Inferior parietal cortex (tissue), 1 donor: ENCODE results near the gene ILF3.
"Not testable (repeated sequence)": the region's sequence is repeated elsewhere in the genome, so short reads cannot be mapped to it uniquely, and the experiment has no call there.

Source experiments
- DNase-seq: peaks from one replicate; pipeline ENCODE4 v3.0.0-alpha.2; 2016; ENCODE audit errors: extremely low spot score

Gene ILF3

DNA sequence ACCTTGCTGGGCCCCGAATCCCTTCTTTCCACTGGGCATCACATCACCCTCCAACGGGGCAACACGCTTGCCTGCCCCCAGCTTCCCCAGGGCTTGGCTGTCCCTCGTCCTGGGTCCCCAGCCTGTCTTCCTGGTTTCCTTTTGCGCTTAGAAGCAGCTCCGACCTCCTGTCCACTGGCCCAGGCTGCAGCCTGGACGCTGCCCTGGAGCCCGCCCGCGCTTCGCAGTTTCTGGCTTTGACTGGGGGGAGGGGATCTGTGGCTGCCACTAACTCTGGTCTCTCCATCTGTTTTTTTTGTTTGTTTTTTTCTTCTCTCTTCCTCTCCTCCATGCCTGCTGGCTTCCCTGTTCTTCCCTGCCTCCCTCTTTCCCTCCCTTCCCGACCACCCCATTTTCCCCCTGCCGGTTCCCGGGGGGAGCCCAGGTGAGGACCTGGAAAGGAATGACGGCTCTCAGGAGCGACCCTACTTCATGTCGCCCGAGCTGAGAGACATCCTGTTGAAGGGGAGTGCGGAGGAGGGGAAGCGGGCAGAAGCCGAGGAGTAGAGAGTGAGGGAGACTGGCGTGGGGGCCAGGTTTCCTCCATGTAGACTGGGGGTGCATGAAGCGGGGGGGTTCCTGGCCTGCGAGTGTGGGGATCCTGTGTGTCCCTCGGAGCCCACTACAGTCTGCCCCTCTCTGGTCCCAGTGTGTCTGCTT is 11.5 kb upstream of the ILF3 start:
- DNase-seq, result no peak

DNA sequence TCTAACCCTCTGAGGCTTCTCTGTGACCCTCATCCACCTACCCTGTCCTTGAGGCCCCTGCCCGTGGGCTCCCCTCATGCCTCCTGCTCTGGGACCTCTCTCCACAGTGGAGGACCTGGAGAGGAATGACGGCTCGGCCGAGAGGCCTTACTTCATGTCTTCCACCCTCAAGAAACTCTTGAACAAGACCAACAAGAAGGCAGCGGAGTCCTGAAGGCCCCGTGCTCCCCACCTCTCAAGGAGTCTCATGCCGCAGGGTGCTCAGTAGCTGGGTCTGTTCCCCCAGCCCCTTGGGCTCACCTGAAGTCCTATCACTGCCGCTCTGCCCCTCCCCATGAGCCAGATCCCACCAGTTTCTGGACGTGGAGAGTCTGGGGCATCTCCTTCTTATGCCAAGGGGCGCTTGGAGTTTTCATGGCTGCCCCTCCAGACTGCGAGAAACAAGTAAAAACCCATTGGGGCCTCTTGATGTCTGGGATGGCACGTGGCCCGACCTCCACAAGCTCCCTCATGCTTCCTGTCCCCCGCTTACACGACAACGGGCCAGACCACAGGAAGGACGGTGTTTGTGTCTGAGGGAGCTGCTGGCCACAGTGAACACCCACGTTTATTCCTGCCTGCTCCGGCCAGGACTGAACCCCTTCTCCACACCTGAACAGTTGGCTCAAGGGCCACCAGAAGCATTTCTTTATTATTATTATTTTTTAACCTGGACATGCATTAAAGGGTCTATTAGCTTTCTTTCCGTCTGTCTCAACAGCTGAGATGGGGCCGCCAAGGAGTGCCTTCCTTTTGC is 10.8 kb upstream of the ILF3 start:
- DNase-seq, result no peak

DNA sequence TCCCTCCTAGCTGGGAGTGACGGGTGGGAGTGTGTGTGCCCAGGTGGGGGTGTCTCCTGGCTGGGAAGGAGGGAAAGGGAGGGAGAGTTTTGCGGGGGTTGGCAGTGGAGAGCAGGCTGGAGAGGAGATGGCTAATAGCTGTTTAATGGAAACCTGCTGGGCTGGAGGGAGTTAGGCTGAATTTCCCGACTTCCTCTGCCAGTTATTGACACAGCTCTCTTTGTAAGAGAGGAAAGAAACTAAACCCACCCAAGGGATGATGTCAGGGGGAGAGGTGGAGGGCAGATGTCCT is 10.2 kb upstream of the ILF3 start:
- DNase-seq, result no peak

DNA sequence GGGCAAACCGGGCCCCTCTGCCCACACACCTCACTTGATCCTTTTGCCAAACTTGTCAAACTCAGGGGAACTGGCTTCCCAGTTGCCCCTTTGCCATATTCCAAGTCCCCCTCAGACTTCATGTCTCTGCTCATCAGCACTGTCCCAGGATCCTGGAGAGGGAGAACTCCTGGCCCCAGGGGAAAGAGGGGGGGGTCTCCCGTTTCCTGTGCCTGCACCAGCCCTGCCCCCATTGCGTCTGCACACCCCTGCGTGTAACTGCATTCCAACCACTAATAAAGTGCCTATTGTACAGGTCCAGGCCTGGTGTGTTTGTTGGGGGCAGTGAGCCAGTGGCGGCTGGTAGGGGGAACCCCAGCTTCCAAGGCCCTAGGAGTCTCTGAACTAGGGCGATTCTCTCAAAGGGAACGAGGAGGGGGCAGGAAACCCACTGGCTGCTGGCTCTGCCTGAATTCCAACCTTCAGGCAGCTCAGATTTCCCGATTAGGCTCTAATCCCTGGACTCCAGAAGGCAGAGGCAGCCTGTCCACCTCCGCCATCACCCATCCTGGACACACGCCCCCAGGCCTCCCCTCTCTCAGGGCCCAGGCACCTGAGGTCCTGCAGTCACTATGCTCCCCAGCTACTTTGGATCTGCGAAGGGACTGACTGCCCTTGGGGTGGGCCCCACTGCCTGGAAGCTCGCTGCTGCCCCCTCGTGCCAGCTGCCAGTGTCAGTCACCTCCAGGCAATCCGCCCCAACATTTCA is 9.7 kb upstream of the ILF3 start:
- DNase-seq, result peak; percentile 81

DNA sequence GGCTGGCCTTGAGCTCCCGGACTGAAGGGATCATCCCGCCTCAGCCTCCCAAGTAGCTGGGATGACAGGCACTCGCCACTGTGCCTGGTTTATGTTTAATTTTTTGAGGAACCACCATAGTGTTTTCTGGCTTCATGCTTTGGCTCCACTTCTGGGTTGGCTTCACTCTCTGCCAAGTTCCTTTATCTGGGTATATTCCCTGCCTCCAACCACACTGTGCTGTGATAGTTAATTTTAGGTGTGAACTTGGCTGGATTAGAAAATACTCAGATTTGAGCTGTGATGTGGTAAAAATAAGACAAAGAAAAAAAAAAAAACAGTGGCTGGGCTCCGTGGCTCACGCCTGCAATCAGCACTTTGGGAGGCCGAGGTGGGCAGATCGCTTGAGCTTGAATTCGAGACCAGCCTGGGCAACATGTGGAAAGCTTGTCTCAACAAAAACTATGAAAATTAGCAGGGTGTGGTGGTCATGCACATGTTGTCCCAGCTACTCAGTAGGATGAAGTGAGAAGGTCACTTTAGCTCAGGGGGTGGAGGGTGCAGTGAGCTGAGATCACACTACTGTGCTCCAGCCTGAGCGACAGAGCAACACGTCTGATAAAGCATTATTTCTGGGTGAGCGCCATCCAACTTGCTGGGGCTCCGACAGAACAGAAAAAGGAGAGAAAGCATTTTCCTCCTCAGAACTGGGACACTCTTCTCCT is 7.5 kb upstream of the ILF3 start:
- peak; percentile 45 for DNase-seq

DNA sequence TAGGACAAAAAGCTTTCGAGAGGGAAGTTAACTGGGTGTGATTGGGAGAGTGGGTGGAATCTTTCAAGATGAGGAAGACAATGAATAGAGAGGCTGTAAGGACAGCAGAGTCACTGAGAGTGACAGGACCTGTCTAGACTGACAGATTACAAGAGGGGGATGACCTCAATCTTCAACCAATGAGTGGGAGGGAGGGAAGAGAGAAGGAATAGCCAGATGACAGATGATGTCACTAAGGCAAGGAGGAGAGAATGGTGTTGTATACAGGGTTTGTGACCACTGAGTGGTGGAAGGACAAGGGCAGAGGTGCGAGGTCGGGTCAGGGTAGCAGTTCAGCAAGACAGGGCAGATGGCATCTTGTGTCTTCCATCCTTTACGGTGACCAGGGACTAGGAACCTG is 5.8 kb upstream of the ILF3 start:
- no peak for DNase-seq

DNA sequence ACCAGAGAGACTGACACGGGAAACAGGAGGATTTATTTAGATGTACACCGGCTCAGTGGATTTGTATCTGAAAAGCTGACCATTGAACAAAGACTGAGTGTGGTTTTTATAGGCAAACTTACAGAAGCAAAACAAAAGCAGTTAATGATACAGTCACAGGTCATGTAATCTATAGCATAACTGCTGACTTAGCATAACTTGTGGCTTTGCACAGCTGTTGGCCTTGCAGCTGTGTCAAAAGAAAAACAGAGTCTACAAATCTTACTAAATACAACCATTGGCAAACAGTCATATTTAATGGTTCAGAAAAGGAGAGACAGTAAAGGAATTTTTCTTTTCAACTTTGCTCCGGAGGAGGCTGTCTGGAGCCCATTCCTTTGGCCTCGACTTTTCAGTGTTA is 2.3 kb upstream of the ILF3 start:
- no peak for DNase-seq

DNA sequence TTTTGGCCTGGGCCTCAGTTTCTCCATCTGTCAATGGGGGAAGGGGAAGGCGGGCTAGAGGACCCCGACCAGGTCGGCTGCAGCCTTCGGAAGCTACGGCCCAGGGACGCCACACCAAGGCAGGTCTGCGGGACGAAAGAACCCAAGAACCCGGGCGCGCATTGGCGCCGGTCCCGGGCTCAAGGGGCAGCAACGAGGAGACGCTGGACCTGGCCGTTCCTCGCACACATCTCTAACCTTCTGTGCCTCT is 739 bp upstream of the ILF3 start:
- DNase-seq, result no peak

DNA sequence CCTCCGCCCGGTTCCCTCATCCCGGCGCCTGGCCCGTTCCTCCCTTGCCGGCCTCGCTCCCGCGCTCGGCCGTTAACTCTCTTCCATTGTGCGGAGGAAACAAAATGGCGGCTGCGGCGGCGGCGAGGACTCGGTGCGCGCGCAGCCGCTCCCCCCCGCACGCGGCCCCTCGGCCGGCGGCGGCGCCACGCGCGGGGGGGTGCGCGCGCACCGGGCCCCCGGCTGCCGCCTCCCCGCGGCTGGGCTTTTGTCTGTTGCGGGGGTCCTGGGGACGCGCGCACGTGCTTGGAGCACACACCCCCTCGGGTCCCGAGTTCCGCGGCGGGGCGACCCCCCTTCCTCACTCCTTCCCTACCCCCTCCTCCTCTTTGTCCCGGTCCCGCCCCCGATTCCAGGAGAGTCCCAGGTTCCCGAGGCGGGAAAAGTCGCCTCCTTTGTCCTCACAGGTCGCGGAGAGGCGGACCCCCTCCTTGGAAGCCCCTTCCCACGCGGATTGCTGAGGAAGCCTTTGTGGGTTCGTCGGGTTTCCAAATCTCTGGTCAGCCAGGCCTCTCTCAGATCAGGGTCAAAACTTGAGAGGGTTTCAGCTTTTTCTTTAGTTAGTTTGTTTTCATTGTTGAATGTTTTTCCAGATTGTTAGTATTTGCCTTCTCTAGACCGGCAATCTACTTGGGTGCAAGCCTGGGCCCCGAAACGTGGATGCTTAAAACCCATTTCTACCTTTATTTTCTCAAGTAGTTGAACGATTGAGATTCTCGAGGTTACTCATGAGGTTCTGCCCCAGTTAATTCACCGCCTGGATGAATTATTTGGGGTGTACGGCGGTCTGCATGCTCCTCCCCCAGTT is 687 bp downstream of the ILF3 start:
- DNase-seq, result peak; percentile 25

DNA sequence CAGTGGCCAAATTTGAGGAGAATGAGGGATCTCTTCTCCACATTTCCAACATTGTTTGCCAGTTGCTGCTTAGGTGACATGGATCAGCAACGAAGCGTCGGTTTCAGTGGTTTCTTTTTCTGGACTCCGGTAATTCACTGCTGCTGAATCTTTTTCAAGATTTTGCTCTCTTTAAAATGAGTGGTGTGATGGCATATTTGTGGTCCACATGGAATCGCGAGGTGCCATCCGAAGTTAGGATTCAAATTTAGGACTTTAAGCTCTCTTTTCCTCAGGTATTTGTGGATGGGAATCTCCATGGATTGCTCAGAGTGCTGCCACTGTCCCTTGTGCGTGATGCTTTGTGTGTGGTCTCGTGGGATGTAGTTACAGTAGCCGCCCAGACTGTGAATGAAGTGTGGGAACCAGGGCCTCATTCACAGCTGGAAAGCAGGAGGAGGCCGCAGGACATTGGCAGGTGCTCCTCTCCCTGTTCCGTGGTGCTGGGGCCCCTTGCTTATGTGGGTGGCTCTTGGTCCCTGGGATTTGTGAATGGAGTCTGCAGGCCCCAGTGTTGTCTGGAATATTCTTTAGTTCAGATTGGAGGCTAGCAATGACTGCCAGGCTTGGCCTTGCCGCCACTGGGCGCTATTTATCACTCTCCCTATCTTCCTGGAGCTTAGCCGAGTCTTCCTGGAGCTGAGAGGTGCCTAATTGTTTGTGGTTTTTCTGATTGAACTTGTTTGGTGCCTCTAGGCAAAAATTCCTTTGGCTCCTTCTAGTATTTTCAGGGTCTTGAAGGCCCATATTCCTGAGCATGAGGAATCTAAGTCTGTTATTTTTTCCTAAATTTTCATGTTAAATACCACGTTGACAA is 1.5 kb downstream of the ILF3 start:
- DNase-seq, result no peak

DNA sequence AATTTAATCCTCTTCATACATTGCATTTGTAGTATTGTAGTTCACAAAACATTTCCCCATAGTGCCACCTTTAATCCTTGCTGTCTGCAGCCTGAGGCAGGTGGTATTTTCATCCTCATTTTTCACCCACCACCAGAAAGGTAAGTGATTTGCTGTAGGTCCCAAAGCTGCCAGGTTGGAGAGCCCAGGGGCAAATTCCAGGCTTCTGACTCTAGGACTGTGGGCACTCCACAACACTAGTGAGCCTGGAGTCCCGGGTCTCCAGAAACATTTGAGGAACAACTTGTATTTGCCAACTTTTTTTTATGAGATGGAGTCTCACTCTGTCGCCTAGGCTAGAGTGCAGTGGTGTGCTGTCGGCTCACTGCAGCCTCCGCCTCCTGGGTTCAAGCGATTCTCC is 6.2 kb downstream of the ILF3 start:
- DNase-seq, result no peak

DNA sequence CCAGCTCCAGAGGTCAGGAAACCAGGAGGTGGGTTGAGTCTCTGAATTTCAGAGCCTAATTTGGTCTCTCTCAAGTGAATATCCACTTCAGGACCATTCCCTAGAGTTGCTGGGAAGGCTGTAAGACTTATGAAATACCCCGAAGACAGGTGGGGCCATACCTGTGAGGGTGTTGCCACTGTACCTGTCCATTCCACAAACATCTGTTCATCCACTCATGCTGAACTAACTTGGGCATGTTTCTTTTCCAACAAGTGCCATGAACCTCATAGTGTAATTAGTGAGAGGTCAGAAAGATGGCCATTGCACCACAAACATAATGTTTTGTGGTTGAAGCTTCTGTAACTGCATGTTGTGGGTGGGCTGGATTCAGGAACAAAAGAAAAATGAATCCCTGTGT is 7.8 kb downstream of the ILF3 start:
- no peak for DNase-seq

DNA sequence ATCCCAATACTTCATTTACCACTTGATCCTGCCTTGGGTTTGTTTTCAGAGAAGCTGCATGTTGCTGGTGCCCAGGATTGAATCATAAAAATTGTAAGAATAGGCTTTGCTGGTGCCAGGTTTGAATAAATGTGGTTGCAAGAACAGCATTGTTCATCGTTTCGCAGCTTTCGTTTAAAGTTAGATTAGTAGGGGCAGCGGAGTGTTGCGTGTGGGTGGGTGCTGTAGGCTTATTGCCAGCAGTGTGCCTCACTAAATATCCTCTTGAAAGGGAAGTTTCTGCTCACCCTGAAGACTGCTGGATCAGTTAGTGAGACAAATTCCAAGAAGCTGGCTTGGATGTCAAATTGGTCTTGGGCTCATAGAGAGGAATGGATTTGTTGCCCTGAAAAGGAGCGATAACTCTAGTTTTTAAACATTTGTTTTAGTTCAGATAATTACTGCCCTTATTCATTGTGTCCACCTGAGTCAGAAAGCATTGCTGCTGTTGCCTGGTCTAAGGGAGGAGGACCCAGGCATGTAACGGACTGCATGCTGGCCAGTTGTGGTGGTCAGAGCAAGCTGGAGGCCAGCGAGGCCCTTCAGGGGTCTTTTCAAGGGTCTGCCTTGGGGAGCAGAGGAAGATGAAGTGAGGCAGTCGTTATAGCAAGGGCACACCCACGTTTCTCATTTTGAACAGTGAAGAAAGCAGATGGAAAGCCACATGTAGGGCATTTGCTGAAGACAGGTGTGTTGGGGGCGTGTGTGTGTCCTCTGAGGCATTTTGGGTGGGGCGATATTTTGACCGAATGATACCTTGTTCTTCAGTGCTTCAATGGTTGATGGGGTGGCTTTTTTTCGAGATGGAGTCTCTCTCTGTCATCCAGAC is 8.5 kb downstream of the ILF3 start:
- peak; percentile 26 for DNase-seq

DNA sequence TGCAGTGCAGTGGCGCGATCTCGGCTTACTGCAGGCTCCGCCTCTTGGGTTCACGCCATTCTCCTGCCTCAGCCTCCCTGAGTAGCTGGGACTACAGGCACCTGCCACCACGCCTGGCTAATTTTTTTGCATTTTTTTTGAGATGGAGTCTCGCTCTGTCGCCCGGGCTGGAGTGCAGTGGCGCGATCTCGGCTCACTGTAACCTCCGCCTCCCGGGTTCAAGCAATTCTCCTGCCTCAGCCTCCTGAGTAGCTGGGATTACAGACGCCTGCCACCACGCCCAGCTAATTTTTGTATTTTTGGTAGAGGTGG is 9.1 kb downstream of the ILF3 start:
- DNase-seq, result not testable (repeated sequence)

DNA sequence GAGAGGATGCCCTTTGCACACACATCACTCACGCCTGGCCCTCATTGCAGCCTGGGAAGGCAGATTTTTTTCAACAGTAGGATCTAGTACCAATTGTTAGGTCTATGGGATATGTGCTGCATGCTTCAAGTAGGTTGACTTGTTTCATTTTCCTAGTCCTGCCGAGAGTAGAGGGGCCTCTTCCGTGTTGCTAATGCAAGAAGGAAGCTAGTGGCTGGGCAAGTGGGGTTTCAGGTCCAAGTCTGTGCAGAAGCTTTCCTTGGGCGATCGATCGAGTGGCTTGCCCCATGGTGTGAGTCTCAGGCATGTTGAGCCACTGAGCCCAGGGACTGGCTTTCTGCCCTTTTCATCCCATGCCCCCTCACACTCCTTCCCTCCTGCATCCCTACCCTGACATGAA is 13.7 kb downstream of the ILF3 start:
- no peak for DNase-seq

DNA sequence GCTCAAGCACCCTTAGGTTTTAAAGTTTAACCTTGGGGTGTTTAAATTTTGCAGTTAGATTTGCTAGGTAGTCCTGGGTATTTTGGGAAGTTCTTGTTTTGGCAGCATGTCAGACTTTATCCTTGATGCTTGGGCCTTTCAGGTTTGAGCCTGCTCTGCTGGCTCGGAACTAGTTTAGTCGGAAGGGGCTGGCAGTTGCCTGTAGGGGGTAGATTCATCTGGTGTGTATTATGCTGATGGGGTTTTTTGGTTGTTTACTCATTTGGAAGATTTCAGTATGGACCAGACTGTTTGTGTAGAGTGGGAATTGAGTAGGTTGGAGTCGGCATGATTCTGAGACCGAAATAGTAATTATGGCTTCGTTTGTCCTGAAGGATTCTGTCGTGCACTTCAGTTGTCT is 15.1 kb downstream of the ILF3 start:
- DNase-seq, result no peak

DNA sequence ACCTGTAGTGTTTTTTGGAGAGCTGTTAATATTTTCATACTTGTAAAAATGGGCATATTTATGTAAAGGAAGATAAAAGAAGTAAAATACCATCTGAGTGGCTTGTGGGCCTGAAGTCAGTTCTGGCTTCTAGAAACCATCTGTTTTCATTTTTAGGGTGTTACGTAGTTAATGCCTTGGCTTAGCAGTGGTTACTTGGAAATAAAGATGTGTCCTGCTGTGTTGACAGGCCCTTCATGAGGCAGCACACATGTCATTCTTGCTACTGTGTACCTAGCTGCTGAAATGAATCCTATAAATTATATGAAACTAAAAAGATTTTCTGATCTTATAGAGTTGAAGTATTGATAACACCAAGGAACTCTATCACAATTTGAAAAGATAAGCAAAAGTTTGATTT is 16.0 kb downstream of the ILF3 start:
- DNase-seq, result no peak

DNA sequence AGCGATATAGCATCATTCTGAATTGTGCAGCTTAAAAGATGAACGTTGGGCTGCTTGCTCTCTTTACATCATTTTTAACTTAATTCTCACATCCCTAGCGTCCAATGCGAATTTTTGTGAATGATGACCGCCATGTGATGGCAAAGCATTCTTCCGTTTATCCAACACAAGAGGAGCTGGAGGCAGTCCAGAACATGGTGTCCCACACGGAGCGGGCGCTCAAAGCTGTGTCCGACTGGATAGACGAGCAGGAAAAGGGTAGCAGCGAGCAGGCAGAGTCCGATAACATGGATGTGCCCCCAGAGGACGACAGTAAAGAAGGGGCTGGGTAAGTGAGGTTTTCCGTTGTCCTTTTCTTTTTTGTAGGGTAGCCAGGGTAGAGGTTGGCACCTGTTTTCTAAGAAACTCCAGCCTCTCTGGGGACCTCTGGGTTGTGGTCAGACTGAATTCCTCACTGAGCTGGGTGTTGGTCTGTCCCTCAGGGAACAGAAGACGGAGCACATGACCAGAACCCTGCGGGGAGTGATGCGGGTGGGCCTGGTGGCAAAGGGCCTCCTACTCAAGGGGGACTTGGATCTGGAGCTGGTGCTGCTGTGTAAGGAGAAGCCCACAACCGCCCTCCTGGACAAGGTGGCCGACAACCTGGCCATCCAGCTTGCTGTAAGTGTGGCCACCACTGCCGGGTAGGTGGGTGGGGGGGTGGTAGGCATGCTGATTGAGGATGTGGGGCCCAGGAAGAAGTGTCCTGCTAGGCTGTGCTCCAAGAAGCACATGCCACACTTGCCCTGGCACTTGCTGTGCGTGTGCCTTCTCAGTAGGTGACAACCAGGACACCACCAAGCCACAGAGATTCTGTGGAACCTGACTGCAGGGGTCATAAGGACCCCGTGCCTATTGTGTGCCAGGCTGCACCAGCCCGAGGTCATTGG is 17.0 kb downstream of the ILF3 start:
- DNase-seq, result no peak

DNA sequence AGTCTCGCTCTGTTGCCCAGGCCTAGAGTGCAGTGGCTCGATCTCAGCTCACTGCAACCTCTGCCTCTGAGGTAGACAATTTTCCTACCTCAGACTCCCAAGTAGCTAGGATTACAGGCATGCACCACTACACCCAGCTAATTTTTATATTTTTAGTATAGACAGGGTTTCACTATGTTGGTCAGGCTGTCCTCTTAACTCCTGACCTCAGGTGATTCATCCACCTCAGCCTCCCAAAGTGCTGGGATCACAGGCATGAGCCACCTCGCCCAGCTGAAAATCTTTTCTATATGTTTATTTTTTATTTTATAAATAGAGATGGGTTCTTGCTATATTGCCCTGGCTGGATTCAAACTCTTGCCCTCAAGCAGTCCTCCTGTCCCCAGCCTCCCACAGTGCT is 17.8 kb downstream of the ILF3 start:
- not testable (repeated sequence) for DNase-seq
